Measurements from ENCODE around the gene CEACAM18. TPM values are rescaled to one million over a fixed set of nuclear protein-coding genes. Genes with fewer than 3 reads are reported as not detected.

Gene CEACAM18
- total and polyA plus RNA-seq, 2 donors (not counting 1 experiment from before 2014, with no cell fraction given), result not detected

DNA sequence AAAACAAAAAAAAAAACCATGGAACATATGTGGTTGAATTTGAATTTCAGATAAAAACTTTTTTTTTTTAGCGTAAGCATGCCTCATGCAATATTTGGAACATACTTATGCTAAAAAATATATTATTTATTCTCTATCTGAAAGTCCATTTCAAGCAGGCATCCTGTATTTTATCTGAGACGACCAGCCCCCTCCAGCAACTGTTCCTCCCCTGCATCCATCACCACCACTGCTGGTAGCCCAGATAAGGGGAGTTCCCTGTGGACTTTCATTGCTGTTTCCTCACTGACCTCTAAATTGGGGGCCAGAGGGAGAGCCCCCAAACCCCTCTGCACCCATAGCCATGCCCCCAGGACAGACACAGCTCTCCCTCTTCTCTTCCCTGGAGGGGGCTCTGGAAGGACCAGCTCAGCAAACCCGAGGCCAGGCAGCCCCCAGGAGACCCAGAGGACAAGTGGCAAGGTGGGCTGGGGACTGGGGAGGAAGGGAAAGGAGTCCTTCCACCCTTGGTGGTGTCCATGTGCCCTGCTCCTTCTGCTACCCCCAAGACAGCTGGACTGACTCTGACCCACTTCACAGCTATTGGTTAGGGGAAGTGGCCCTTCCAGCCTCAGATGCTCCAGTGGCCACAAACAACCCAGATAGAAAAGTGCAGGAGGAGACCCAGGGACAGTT, 29.9 kb downstream of the CEACAM18 start:
- DNase-seq (no peak), ATAC-seq (ENCODE audit: low read depth) (no peak)
- Histone ChIP-seq H2AFZ (ENCODE audit: insufficient read depth, low read depth, low read length, poor library complexity, severe bottlenecking) (no peak overlapping the region), H3K9me3 (ENCODE audit: control extremely low read depth in 1 of 3, control insufficient read depth in 2 of 3, insufficient read depth in 1 of 3, low read length in 2 of 3) (peaks cover 0 to 6% (median 0%) of the 10 kb centered on the region in 3 donors), H3K4me2 (replicated peaks; ENCODE audit: low read depth, low read length, poor library complexity, severe bottlenecking) (no peak overlapping the region), H3K27me3 (replicated peaks in 1 of 4; ENCODE audit: control extremely low read depth in 1 of 4, control insufficient read depth in 3 of 4, insufficient read depth in 4 of 4, low read length in 3 of 4) (peaks cover 0 to 4% (median 0%) of the 10 kb centered on the region in 4 experiments), H3K79me2 (ENCODE audit: control insufficient read depth, insufficient read depth, low read length) (no peaks in the 10 kb centered on the region), H3K36me3 (replicated peaks in 1 of 2; ENCODE audit: control extremely low read depth in 1 of 2, control insufficient read depth in 1 of 2, extremely low read depth in 1 of 2, insufficient read depth in 2 of 2, low read length in 1 of 2) (no peaks in the 10 kb centered on the region), H3K27ac (ENCODE audit: low read length in 2 of 2) (no peak overlapping the region), H3K4me1 (ENCODE audit: control insufficient read depth in 2 of 2, insufficient read depth in 2 of 2, low read length in 2 of 2) (no peaks in the 10 kb centered on the region), H4K20me1 (ENCODE audit: control insufficient read depth, insufficient read depth, low read length, poor library complexity, severe bottlenecking) (no peaks in the 10 kb centered on the region), H3K4me3 (ENCODE audit: control extremely low read depth in 1 of 5, extremely low read depth in 1 of 5, insufficient read depth in 1 of 5, low read depth in 2 of 5, low read length in 4 of 5) (no peak overlapping the region), H3K9ac (ENCODE audit: low read length) (no peak overlapping the region)
- Mint-ChIP-seq H3K4me1 (no peaks in the 10 kb centered on the region), H3K9me3 (ENCODE audit: insufficient read depth) (no peaks in the 10 kb centered on the region), H3K27me3 (peaks cover 5% of the 10 kb centered on the region), H3K27ac (no peak overlapping the region), H3K4me3 (no peak overlapping the region)
- ChIA-PET POLR2A (interaction anchor here (0.6 kb wide), 1 partner anchor 172 kb away, joined by 4 read pairs; no protein-coding TSS in a partner anchor), CTCF (interaction anchor here (0.5 to 1.6 kb wide), 3 partner anchors 33 to 150 kb away, joined by 3 to 7 read pairs (median 3); no protein-coding TSS in a partner anchor)
- TF ChIP-seq, protein P1, sequence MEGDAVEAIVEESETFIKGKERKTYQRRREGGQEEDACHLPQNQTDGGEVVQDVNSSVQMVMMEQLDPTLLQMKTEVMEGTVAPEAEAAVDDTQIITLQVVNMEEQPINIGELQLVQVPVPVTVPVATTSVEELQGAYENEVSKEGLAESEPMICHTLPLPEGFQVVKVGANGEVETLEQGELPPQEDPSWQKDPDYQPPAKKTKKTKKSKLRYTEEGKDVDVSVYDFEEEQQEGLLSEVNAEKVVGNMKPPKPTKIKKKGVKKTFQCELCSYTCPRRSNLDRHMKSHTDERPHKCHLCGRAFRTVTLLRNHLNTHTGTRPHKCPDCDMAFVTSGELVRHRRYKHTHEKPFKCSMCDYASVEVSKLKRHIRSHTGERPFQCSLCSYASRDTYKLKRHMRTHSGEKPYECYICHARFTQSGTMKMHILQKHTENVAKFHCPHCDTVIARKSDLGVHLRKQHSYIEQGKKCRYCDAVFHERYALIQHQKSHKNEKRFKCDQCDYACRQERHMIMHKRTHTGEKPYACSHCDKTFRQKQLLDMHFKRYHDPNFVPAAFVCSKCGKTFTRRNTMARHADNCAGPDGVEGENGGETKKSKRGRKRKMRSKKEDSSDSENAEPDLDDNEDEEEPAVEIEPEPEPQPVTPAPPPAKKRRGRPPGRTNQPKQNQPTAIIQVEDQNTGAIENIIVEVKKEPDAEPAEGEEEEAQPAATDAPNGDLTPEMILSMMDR (IDR thresholded peaks at IDR 0.05), result no peak
- TF ChIP-seq EZH2 (IDR thresholded peaks at IDR 0.05; ENCODE audit: borderline replicate concordance, insufficient read depth, low read depth, low read length, poor library complexity, severe bottlenecking), result no peak
- WGBS (ENCODE audit: insufficient coverage), result 14% methylated on average over 1 of the region's 3 CpGs
- intact Hi-C loops (cut with micrococcal nuclease), result no loop called here

All from B cell (primary cell).